Endothelial cell of umbilical vein (primary cell): Measurements from ENCODE around the gene GRIN3B.

Experiments used
- EZH2 ChIP-seq: IDR thresholded peaks from 2 replicates; pipeline ENCODE4 v1.6.1; 2012; ENCODE audit warnings: borderline replicate concordance, low read depth, mild to moderate bottlenecking, moderate library complexity, low read length, inconsistent platforms; ENCODE audit not compliant: severe bottlenecking
- JUN ChIP-seq: IDR thresholded peaks from 2 replicates; pipeline ENCODE4 v1.6.1; 2011; ENCODE audit warnings: borderline replicate concordance, low read depth; ENCODE audit not compliant: insufficient read length, insufficient read depth
- POLR2A ChIP-seq: IDR thresholded peaks from 2 replicates; pipeline ENCODE4 v1.6.1; 2012; ENCODE audit warnings: low read depth, mild to moderate bottlenecking, control low read depth, low read length
- POLR2AphosphoS5 ChIP-seq: IDR thresholded peaks from 2 replicates; pipeline ENCODE4 v1.6.1; 2012; ENCODE audit warnings: low read depth, mild to moderate bottlenecking, control low read depth, low read length, moderate library complexity; ENCODE audit not compliant: insufficient read depth
- TF ChIP-seq, protein P1 (sequence below), 2 donors: IDR thresholded peaks; 1 replicate in 1 of 2; 2 replicates in 1 of 2; pipeline ENCODE4 v1.5.1; 2011; ENCODE audit warnings: low read length in 2 of 2, mild to moderate bottlenecking in 2 of 2, moderate library complexity in 2 of 2, control low read depth in 1 of 2, inconsistent platforms in 1 of 2, low read depth in 1 of 2; ENCODE audit not compliant: insufficient read depth in 1 of 2; ENCODE audit errors: extremely low read depth in 1 of 2
- TF ChIP-seq, protein P2 (sequence below): IDR thresholded peaks from 2 replicates; pipeline ENCODE4 v1.6.1; 2011; ENCODE audit not compliant: insufficient read depth, insufficient read length

DNA sequence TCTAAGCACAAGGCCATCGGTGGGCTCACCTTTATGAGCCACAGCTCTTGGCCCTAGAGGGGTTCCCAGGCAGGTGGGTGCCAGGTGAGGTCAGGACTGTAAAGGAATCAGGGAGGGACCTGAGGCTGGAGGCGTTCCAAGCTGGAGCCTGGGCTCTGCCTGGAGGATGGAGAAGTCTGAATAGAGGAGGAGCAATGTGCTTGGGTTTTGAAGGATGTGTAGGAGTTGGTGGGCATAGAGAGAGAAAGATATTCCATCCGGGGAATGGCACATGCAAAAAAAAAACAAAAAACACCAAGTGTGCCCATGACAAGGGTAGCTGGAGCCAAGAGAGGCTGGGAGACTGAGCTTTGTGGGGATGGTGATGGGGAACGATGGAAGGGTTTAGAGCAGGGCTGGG lies 2.4 kb downstream of the GRIN3B start:
- TF ChIP-seq, protein P1, sequence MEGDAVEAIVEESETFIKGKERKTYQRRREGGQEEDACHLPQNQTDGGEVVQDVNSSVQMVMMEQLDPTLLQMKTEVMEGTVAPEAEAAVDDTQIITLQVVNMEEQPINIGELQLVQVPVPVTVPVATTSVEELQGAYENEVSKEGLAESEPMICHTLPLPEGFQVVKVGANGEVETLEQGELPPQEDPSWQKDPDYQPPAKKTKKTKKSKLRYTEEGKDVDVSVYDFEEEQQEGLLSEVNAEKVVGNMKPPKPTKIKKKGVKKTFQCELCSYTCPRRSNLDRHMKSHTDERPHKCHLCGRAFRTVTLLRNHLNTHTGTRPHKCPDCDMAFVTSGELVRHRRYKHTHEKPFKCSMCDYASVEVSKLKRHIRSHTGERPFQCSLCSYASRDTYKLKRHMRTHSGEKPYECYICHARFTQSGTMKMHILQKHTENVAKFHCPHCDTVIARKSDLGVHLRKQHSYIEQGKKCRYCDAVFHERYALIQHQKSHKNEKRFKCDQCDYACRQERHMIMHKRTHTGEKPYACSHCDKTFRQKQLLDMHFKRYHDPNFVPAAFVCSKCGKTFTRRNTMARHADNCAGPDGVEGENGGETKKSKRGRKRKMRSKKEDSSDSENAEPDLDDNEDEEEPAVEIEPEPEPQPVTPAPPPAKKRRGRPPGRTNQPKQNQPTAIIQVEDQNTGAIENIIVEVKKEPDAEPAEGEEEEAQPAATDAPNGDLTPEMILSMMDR (IDR thresholded peaks at IDR 0.05; ENCODE audit: extremely low read depth in 1 of 2, insufficient read depth in 1 of 2, low read depth in 1 of 2, low read length in 2 of 2), result no peak
- no peak for TF ChIP-seq POLR2A
- no peak for TF ChIP-seq POLR2AphosphoS5
- TF ChIP-seq JUN, result no peak
- TF ChIP-seq, protein P2, sequence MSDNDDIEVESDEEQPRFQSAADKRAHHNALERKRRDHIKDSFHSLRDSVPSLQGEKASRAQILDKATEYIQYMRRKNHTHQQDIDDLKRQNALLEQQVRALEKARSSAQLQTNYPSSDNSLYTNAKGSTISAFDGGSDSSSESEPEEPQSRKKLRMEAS, result no peak
- no peak for TF ChIP-seq EZH2
